GM19468 (cell line): ENCODE results near the gene MMS19.

Experiments
- ATAC-seq: cut with Tn5 transposase; IDR thresholded peaks from one replicate; pipeline ENCODE4 v1.9.1; 2021; ENCODE audit warnings: mild to moderate bottlenecking, moderate library complexity, moderate number of reproducible peaks; ENCODE audit not compliant: unreplicated experiment; ENCODE audit errors: extremely low read depth

MMS19 gene

GRCh38 chr10:97498076-97498840 lies at the start of gene MMS19:
Gene MMS19 (minus strand): TSS chr10:97498422. CDS start chr10:97498384, 38 bp downstream.
- ATAC-seq: peak; percentile 78

GRCh38 chr10:97547962-97548361 lies 49.7 kb upstream of the MMS19 start:
- no peak for ATAC-seq

DNA sequence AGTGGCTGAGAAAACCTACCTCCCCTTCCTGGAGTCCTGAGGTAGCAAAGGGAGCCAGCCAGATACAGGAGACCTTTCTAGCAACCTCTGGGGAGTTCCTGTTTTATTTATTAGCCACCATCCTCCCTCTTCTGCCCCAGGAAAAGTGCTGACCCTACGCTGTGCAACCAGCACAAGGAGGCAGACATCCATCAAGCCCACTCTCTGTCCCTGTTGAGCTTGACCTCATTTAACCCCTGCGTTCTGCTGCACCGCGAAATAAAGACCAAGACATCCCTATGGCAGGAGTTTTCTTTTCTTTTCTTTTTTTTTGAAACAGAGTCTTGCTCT lies 49.0 kb upstream of the MMS19 start:
- ATAC-seq: no peak

- no peak for ATAC-seq
These were observed 48.4 kb upstream of the MMS19 start for GRCh38 chr10:97546456-97547270.

DNA sequence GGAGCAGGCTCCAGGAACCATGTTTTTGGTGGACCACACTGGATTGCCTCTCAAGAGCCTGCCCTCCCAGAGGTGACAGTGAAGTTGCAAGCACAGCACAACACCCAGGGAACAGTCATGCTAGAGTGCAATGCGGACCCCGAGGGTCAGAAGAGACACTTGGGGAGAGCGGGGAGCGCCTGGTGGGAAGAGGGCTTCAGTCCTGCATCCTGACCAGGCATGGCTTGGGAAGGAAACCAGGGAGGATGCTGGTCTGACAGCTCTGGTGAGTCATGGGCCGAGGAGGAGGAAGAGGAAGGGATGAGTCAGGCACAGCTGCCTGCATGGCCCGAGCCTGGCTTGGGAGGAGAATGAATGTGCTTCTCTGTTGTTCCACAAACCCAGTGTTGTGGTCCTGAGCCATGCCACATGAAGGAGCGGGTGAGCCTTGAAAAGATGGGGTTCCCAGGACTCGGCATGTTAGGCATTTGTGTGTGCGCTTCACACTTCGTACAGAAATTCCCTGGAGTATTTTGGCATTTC lies 44.9 kb upstream of the MMS19 start:
- no peak for ATAC-seq

DNA sequence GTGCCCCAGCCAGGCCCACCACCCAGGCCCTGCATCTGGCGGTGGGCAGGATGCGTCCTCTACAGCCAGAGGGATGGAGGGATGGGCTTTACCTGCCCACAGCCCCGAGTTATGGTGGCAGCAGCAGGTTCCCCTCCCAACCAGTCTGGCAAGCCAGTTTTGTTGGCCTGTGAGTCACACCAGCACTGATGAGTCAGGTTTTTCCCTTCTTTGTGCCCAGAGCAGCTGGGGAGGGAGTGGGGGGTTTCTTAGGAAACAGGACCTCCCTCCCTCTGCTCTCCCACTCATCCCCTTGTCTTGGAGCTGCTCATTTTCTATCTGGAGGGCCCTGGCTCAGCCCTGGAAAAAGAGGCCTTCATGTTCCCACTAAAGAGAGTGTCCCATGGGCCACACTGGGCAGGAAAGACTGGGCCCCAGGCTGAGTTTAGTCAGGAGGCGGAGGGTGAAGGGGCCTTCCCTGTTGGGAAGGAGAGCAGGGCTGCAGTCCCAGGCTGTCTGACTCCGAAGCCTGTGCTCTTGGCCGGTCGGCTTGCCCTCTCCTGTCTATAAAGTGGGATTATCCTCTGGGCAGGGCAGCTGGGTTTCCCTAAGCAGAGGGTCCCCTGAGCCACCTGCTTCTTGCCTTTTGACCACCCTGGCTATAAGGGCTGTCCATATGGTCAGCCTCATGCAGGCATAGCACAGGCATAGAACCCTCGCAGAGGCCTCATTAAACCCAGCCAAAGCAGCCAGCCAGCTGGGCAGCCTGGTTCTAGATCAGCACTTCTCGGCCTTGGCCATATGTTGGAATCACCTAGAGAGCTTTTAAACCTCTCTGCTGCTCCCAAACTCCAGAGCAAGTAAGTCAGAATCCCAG lies 44.2 kb upstream of the MMS19 start:
- no peak for ATAC-seq

- no peak for ATAC-seq
These were observed 42.7 kb upstream of the MMS19 start for GRCh38 chr10:97540669-97541500.

- ATAC-seq: no peak
These were observed 41.4 kb upstream of the MMS19 start for GRCh38 chr10:97539523-97540200.

DNA sequence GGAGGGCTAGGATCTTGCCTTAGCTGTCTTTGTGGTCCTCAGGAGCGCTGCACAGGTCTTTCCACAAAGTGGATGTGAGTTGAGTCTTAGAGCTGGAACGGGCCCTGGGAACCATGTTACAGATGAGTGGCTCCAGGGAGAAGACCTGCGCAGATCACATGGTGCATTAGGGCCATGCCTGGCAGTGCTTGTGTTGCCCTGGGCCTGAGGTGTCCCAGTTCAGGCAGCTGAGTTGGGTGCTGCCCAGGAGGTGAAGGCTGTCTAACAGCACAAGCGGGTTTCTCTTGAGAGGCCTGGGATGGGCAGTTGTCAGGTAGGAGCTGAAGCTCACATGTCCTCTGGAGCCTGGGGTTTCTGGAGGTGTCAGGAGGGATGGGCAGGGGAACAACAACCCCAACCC lies 40.6 kb upstream of the MMS19 start:
- no peak for ATAC-seq

GRCh38 chr10:97538411-97538810 lies 40.2 kb upstream of the MMS19 start:
- no peak for ATAC-seq

GRCh38 chr10:97537186-97537869 lies 39.1 kb upstream of the MMS19 start:
- ATAC-seq: no peak

DNA sequence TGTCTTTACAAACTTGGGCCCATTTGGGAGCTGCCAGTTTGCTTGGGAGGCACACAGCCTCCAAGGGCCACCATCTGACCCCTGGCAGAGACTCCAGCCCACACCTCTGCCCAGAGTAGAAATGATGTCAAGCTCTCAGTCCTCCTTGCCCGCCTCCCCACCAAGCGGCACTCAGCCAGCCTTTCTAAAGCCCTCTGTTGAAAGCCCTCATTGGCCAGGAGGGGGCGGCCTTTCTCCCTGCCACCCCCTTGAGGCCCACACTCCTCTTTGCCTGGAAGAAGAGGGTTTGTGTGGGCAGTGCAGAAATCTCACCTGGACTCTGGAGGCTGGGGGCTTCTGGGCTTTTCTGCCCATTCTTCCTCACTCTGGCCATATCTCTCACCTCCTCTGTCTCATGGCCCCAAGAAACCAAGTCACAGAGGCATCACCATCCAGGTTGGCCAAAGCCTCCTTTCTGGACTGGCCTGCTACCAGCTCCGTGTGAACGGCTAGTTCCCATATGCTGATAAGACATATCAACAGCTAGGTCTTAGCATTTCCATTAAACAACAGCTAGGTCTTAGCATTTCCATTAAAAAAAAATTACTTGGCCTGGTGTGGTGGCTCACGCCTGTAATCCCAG lies 36.6 kb upstream of the MMS19 start:
- no peak for ATAC-seq

DNA sequence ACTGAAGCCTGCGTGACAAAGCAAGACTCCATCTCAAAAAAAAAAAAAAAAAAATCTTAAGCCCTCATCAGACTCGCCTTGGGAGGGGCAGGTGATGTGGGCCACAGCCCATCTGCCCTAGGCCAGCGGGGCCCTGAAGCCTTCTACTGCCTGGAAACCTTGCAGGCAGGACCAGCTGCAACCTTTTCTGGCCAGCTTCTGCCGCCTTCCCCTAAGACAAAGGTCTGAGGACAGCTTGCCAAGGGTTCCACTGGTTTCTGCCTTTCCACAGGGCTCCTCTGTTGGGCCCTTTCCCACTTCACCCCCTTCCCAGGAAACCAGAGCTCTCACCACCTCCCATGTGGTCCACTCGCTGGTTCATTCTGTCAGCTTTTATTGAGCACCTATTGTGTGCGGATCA lies 35.7 kb upstream of the MMS19 start:
- ATAC-seq: no peak

- ATAC-seq: no peak
These were observed 34.9 kb upstream of the MMS19 start for GRCh38 chr10:97532935-97533671.

DNA sequence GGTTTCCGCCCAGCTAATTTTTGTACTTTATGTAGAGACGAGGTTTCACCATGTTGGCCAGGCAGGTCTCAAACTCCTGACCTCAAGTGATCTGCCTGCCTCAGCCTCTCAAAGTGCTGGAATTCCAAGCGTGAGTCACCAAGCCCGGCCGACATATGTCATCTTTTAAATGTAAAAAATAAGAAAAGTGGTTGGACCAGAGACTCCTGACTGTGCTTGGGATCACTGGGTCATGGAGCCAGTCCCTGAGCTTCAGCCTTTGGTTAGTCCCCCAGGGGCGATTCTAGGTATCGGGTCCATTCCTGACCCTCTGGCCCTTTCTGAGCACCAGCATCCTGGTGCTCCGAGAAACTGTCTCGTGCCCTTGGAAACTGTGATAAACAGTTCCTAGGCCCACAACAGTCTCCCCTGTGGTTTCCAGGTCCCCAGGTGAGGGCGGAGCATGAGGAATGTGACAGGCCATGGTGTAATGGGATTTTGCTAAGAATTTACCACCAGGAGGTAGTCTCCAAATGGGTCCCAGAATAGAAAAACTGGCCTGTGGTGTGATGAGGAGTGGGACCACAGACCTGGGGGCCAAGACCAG lies 33.3 kb upstream of the MMS19 start:
- no peak for ATAC-seq

DNA sequence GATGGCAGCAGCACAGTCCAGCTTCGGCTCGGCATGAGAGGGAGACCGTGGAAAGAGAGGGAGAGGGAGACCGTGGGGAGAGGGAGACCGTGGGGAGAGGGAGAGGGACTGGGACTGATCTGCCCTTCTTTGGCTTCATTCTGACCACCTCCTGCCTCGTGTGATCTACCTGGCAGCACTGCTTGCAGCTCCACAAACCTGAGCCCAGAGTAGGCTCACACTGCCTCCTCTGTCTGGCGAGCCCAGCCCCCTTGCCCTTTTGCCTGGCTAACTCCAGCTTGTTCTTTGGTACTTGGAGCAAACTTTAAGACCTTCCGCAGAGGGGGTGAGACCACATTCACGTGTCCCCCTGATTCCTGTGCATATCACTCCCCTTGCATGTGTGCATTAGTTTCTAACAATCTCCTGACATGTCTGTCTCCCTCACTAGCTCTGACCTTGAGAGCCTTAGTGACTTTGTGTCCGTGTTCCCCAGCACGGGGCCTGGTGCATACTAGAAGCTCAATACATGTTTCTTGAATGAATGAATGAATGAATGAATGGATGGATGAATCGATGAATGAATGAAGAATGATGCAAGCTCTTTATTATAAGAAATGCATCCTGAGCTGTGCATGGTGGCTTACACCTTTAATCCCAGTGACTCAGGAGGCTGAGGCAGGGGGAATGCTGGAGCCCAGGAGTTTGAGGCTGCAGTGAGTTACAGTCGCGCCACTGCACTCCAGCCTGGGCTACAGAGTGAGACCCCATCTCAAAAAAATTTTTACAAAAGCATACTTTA lies 31.7 kb upstream of the MMS19 start:
- no peak for ATAC-seq
